Measurements from ENCODE around the gene TENM3. TPM values are rescaled to one million over a fixed set of nuclear protein-coding genes. Genes with fewer than 3 reads are reported as not detected.

Gene TENM3
- total RNA-seq, 4 donors from 2014 or later, result 29.8 to 58.5 (median 35.9) TPM

DNA sequence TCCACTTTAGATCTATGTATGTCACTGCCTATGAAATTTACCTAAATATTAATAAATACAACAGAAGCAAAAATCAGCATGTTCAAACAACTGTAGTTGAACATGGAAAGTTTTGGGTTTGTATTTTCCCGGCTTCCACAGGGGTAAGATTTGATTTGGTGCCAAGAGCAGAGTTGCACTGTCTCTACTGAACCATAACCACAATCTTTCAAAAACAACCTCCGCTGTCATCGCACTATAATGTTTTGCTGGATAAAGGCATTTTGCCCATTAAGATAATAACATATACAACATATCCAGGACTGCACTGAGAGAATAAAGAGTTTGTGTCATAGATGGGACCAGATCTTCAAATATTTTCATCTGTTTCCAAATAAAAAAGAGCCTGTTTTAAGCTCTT, 94.9 kb downstream of the TENM3 start:
- TF ChIP-seq, protein P1, sequence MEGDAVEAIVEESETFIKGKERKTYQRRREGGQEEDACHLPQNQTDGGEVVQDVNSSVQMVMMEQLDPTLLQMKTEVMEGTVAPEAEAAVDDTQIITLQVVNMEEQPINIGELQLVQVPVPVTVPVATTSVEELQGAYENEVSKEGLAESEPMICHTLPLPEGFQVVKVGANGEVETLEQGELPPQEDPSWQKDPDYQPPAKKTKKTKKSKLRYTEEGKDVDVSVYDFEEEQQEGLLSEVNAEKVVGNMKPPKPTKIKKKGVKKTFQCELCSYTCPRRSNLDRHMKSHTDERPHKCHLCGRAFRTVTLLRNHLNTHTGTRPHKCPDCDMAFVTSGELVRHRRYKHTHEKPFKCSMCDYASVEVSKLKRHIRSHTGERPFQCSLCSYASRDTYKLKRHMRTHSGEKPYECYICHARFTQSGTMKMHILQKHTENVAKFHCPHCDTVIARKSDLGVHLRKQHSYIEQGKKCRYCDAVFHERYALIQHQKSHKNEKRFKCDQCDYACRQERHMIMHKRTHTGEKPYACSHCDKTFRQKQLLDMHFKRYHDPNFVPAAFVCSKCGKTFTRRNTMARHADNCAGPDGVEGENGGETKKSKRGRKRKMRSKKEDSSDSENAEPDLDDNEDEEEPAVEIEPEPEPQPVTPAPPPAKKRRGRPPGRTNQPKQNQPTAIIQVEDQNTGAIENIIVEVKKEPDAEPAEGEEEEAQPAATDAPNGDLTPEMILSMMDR (IDR thresholded peaks at IDR 0.05; ENCODE audit: low read depth), result no peak

- TF ChIP-seq, protein P1 (IDR thresholded peaks at IDR 0.05; ENCODE audit: low read depth), result no peak
Observed at GRCh38 chr4:182338746-182339145, 95.5 kb downstream of the TENM3 start.

DNA sequence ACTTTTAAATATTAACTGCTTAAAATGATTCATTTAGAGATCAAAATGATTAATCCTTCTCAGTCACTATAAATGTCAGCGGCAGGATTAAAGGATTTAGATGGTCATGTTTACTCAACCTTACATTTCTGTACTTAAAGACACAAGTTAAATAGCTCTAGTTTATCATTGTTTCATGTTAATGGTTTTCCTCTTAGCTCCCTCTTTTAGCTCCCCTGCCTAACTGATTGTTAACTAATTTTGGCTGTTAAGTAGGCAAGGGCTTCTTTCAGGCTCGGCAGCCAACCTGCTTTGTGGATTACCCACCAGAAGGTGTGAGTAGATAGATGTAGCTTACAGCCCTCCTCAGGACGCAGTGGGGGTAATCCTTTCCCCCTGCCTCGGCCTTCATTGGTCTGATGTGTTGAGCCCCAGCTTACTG, 96.0 kb downstream of the TENM3 start:
- TF ChIP-seq, protein P1 (IDR thresholded peaks at IDR 0.05; ENCODE audit: low read depth), result no peak

DNA sequence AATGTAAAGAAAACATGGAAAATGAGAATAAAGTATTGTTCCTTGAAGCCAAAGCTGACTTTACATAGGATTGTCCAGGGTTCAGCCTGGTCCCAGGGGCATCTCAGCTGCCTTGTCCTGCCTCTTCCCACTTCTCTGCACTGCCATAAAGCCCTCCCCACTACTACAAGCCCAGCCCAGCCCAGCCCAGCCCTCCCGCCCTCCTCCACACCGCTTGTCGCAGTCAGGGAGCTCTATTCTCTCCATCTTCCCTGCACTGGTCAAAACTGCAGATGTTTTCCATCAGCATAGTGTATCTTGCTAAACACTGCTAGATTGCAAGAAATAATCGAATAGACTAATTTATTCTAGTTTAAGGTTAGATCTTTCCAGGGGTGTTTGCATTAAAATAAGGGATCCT, 100.3 kb downstream of the TENM3 start:
- TF ChIP-seq, protein P1 (IDR thresholded peaks at IDR 0.05; ENCODE audit: low read depth), result no peak

DNA sequence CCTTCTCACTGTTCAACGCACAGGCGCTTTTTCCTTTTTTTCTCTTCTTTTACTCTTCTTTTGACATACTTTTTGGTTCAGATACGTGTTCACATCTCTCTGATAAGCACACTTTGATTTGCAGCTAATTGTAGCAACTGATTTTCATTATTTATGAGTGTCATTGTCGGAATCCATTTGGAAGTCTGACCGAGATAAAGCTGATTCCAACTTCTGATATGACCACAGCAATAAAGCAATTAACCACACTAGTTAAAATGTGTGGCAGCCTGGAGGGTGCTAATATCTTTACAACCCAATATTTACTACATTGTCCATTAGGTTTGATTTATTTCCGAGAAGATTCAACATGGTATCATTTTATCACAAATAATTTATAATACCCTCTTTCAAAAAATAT, 101.8 kb downstream of the TENM3 start:
- TF ChIP-seq, protein P1 (IDR thresholded peaks at IDR 0.05; ENCODE audit: low read depth), result no peak

GRCh38 chr4:182346250-182346649, 103.0 kb downstream of the TENM3 start:
- TF ChIP-seq, protein P1 (IDR thresholded peaks at IDR 0.05; ENCODE audit: low read depth), result no peak

DNA sequence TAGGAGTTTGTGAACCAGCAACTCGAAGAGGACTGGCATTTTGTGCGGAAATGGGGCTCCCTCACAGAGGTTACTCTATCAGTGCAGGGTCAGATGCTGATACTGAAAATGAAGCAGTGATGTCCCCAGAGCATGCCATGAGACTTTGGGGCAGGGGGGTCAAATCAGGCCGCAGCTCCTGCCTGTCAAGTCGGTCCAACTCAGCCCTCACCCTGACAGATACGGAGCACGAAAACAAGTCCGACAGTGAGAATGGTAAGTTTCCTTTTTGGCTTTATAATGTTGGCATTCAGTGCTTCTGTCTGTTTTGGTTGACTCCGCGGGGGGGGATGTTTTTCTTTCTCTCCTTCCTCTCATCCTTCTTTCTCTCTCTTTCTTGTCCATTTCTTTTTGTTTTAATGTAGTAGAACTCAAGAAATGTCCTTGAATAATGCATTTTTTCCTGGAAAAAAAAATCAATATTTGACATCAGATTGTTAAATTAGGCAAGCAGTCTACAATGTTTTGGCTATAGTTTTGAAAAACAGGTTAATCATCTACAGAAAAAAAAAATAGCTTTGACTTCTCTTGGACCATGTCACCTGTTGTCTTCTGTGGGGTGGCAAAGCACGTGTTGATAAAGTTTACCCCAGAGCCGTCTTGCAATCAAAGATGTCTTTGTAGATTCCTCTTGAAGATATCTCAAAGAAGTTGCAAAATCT, 103.6 kb downstream of the TENM3 start:
- TF ChIP-seq, protein P1 (IDR thresholded peaks at IDR 0.05; ENCODE audit: low read depth), result no peak
